GM12892 (cell line): ENCODE results near the gene SMOC2.

ENCODE experiments used
- DNase-seq: peaks from one replicate; pipeline ENCODE4 v3.0.0; 2011; ENCODE audit not compliant: insufficient read length
- FAIRE-seq: peaks from 2 replicates; lab custom pipeline; 2011; peaks lifted over from hg19 to GRCh38; lab: Jason Lieb, UNC
- POLR2A ChIP-seq: IDR thresholded peaks from 2 replicates; pipeline ENCODE4 v1.6.1; 2011; ENCODE audit warnings: low read depth, low read length, control low read depth
- POLR2AphosphoS5 ChIP-seq: IDR thresholded peaks from 2 replicates; pipeline ENCODE4 v1.6.1; 2011; ENCODE audit warnings: low read depth, low read length, control low read depth
- TAF1 ChIP-seq: IDR thresholded peaks from 2 replicates; pipeline ENCODE4 v1.6.1; 2011; ENCODE audit warnings: low read depth, mild to moderate bottlenecking, control low read depth, low read length, borderline replicate concordance

SMOC2 gene

GRCh38 chr6:168499045-168499650 lies 58.2 kb downstream of the SMOC2 start:
- TF ChIP-seq POLR2A: no peak
- TF ChIP-seq POLR2AphosphoS5: no peak
- no peak for TF ChIP-seq TAF1
- FAIRE-seq (no peak), DNase-seq (no peak)

GRCh38 chr6:168500519-168500918 lies 59.5 kb downstream of the SMOC2 start:
- DNase-seq: no peak
- TF ChIP-seq POLR2A (no peak), TAF1 (no peak), POLR2AphosphoS5 (no peak)
- FAIRE-seq: no peak

GRCh38 chr6:168501561-168501960 lies 60.6 kb downstream of the SMOC2 start:
- DNase-seq (no peak), FAIRE-seq (no peak)
- TF ChIP-seq POLR2AphosphoS5: no peak

- TF ChIP-seq POLR2A: no peak
- no peak for TF ChIP-seq POLR2AphosphoS5
- TF ChIP-seq TAF1: no peak
- FAIRE-seq: no peak
- no peak for DNase-seq
These were observed 63.4 kb downstream of the SMOC2 start for GRCh38 chr6:168504366-168504765.

- no peak for DNase-seq
- TF ChIP-seq TAF1 (no peak), POLR2AphosphoS5 (no peak), POLR2A (no peak)
- no peak for FAIRE-seq
These were observed 65.5 kb downstream of the SMOC2 start for GRCh38 chr6:168506460-168506859.

GRCh38 chr6:168507297-168507696 lies 66.3 kb downstream of the SMOC2 start:
- TF ChIP-seq POLR2AphosphoS5 (no peak), POLR2A (no peak), TAF1 (no peak)
- no peak for DNase-seq
- no peak for FAIRE-seq

GRCh38 chr6:168507730-168508129 lies 66.7 kb downstream of the SMOC2 start:
- no peak for DNase-seq
- FAIRE-seq: no peak
- TF ChIP-seq TAF1 (no peak), POLR2AphosphoS5 (no peak), POLR2A (no peak)

- FAIRE-seq (no peak), DNase-seq (no peak)
- TF ChIP-seq POLR2AphosphoS5 (no peak), POLR2A (no peak), TAF1 (no peak)
These were observed 67.9 kb downstream of the SMOC2 start for GRCh38 chr6:168508903-168509302.

- DNase-seq: no peak
- no peak for TF ChIP-seq POLR2A
- no peak for TF ChIP-seq POLR2AphosphoS5
- no peak for TF ChIP-seq TAF1
- no peak for FAIRE-seq
These were observed 72.8 kb downstream of the SMOC2 start for GRCh38 chr6:168513766-168514165.

- TF ChIP-seq TAF1: no peak
- no peak for TF ChIP-seq POLR2AphosphoS5
- TF ChIP-seq POLR2A: no peak
- no peak for DNase-seq
- no peak for FAIRE-seq
These were observed 73.2 kb downstream of the SMOC2 start for GRCh38 chr6:168514216-168514615.

GRCh38 chr6:168515376-168515775 lies 74.4 kb downstream of the SMOC2 start:
- FAIRE-seq (no peak), DNase-seq (no peak)
- no peak for TF ChIP-seq TAF1
- no peak for TF ChIP-seq POLR2A
- no peak for TF ChIP-seq POLR2AphosphoS5

GRCh38 chr6:168516944-168517741 lies 76.2 kb downstream of the SMOC2 start:
- FAIRE-seq (no peak), DNase-seq (no peak)
- TF ChIP-seq POLR2A (no peak), TAF1 (no peak), POLR2AphosphoS5 (no peak)
